GM23338 (cell line): ENCODE data around the gene SMTNL1. TPM values are rescaled to one million over a fixed set of nuclear protein-coding genes. Genes with fewer than 3 reads are reported as not detected.

Source experiments
- ATAC-seq: fragments of 200-7000 bp; cut with Tn5 transposase; 3 replicates; pipeline ENCODE4 v1.9.1; 2020
- DNase-seq: peaks from one replicate; pipeline ENCODE4 v3.0.0-alpha.2; 2015; ENCODE audit warnings: low spot score
- H2AFZ ChIP-seq: fragments of 200-600 bp; sonication (generic); 2 replicates; pipeline ENCODE4 v1.8.0; 2016; ENCODE audit warnings: antibody characterized with exemption, mild to moderate bottlenecking, moderate library complexity
- H3F3A ChIP-seq: fragments of 200-600 bp; sonication (generic); replicated peaks from 2 replicates; pipeline ENCODE4 v1.8.0; 2017; ENCODE audit warnings: antibody characterized with exemption, mixed run types, low read depth
- H3K27ac ChIP-seq: fragments of 200-600 bp; sonication (generic); 2 replicates; pipeline ENCODE4 v1.6.1; 2016; ENCODE audit warnings: low read depth
- H3K27me3 ChIP-seq: fragments of 200-600 bp; sonication (generic); 2 replicates; pipeline ENCODE4 v1.8.0; 2016; ENCODE audit warnings: mild to moderate bottlenecking, mixed run types, moderate library complexity; ENCODE audit not compliant: insufficient read depth
- H3K36me3 ChIP-seq: fragments of 200-600 bp; sonication (generic); 2 replicates; pipeline ENCODE4 v1.8.0; 2016; ENCODE audit warnings: mild to moderate bottlenecking; ENCODE audit not compliant: insufficient read depth
- H3K4me1 ChIP-seq: fragments of 200-600 bp; sonication (generic); 2 replicates; pipeline ENCODE4 v1.8.0; 2016; ENCODE audit warnings: mild to moderate bottlenecking, moderate library complexity; ENCODE audit not compliant: insufficient read depth
- H3K4me2 ChIP-seq: fragments of 200-600 bp; sonication (generic); 2 replicates; pipeline ENCODE4 v1.7.1; 2017; ENCODE audit warnings: mixed run types
- H3K4me3 ChIP-seq: fragments of 200-600 bp; sonication (generic); 2 replicates; pipeline ENCODE4 v1.6.1; 2016; ENCODE audit warnings: mixed run types
- H3K79me2 ChIP-seq: fragments of 200-600 bp; sonication (generic); replicated peaks from 2 replicates; pipeline ENCODE4 v1.8.0; 2017; ENCODE audit warnings: mild to moderate bottlenecking; ENCODE audit not compliant: insufficient read depth
- H3K9me2 ChIP-seq: fragments of 200-600 bp; sonication (generic); 2 replicates; pipeline ENCODE4 v1.8.0; 2017; ENCODE audit not compliant: insufficient read depth
- H4K20me1 ChIP-seq: fragments of 200-600 bp; sonication (generic); replicated peaks from 2 replicates; pipeline ENCODE4 v1.8.0; 2017; ENCODE audit warnings: mild to moderate bottlenecking; ENCODE audit not compliant: insufficient read depth
- H3K27ac Mint-ChIP-seq: 2 replicates; pipeline ENCODE4 v1.8.0; 2020; ENCODE audit warnings: inconsistent platforms, mild to moderate bottlenecking, moderate library complexity, mixed read lengths
- H3K27me3 Mint-ChIP-seq: 3 replicates; pipeline ENCODE4 v1.8.0; 2022; ENCODE audit warnings: low read depth, mild to moderate bottlenecking, moderate library complexity, mixed read lengths, inconsistent platforms; ENCODE audit not compliant: insufficient read depth, poor library complexity
- H3K36me3 Mint-ChIP-seq: 3 replicates; pipeline ENCODE4 v1.8.0; 2021; ENCODE audit warnings: low read depth, mild to moderate bottlenecking, inconsistent platforms, moderate library complexity, mixed read lengths
- H3K4me1 Mint-ChIP-seq: 3 replicates; pipeline ENCODE4 v1.8.0; 2020; ENCODE audit warnings: mild to moderate bottlenecking, inconsistent platforms, mixed read lengths
- H3K4me3 Mint-ChIP-seq: 3 replicates; pipeline ENCODE4 v1.8.0; 2021; ENCODE audit warnings: moderate library complexity, mild to moderate bottlenecking, inconsistent platforms, mixed read lengths
- H3K9me3 Mint-ChIP-seq: 3 replicates; pipeline ENCODE4 v1.8.0; 2020; ENCODE audit warnings: moderate library complexity, mild to moderate bottlenecking, inconsistent platforms, mixed read lengths
- CREB1 ChIP-seq: fragments of 250-450 bp; sonication (Bioruptor Pico); IDR thresholded peaks from 2 replicates; pipeline ENCODE4 v1.5.0; 2020; ENCODE audit warnings: low read depth, mild to moderate bottlenecking, moderate library complexity
- EZH2 ChIP-seq: fragments of 200-600 bp; sonication (generic); IDR thresholded peaks from one replicate; pipeline ENCODE4 v1.8.0; 2017; ENCODE audit warnings: antibody characterized with exemption, mild to moderate bottlenecking, low read depth; ENCODE audit not compliant: unreplicated experiment
- EZH2phosphoT487 ChIP-seq: fragments of 200-600 bp; sonication (generic); IDR thresholded peaks from one replicate; pipeline ENCODE4 v1.8.1; 2018; ENCODE audit warnings: antibody characterized with exemption; ENCODE audit not compliant: unreplicated experiment
- JUNB ChIP-seq: IDR thresholded peaks from one replicate; pipeline ENCODE4 v1.6.1; 2016; ENCODE audit warnings: antibody characterized with exemption; ENCODE audit not compliant: unreplicated experiment
- NANOG ChIP-seq: IDR thresholded peaks from 2 replicates; pipeline ENCODE4 v1.6.1; 2016; ENCODE audit warnings: antibody characterized with exemption, borderline replicate concordance
- POLR2AphosphoS5 ChIP-seq: IDR thresholded peaks from 2 replicates; pipeline ENCODE4 v1.6.1; 2016; ENCODE audit warnings: antibody characterized with exemption, low read depth
- STAT1 ChIP-seq: IDR thresholded peaks from one replicate; pipeline ENCODE4 v1.6.1; 2016; ENCODE audit warnings: antibody characterized with exemption; ENCODE audit not compliant: unreplicated experiment
- ZNF114 ChIP-seq: fragments of 250-450 bp; sonication (Bioruptor Pico); IDR thresholded peaks from 2 replicates; pipeline ENCODE4 v1.5.0; 2020; ENCODE audit warnings: mild to moderate bottlenecking, moderate library complexity
- ZNF331 ChIP-seq: fragments of 250-450 bp; sonication (Bioruptor Pico); IDR thresholded peaks from 2 replicates; pipeline ENCODE4 v1.5.0; 2020; ENCODE audit warnings: low read depth, mild to moderate bottlenecking, moderate library complexity
- polyA plus RNA-seq: library from polyadenylated mRNA; unstranded; fragments of >200 nt; fragmentation: Nextera tagmentation; extraction: Ambion mirVana; gene quantifications from 2 replicates; pipeline ENCODE4 v1.2.1, GENCODE V29; 2016
- total RNA-seq: library from RNA; depleted of rRNA; stranded (reverse); fragments of >200 nt; shearing (Covaris generic); gene quantifications from 2 replicates; pipeline ENCODE4 v1.2.3, GENCODE V29; 2014
- TF ChIP-seq, protein P1 (sequence below): fragments of 250-450 bp; sonication (Bioruptor Pico); IDR thresholded peaks from 2 replicates; pipeline ENCODE4 v1.5.0; 2020; ENCODE audit warnings: mild to moderate bottlenecking, moderate library complexity
- TF ChIP-seq, protein P2 (sequence below), 2 experiments: fragments of 200-600 bp in 1 of 2; sonication (generic) in 1 of 2; conservative IDR thresholded peaks; 2 replicates each; pipeline versions ENCODE4 v1.5.1 to v1.6.1; 2016 to 2017; ENCODE audit warnings: antibody characterized with exemption in 2 of 2, low read depth in 2 of 2, mild to moderate bottlenecking in 2 of 2, moderate library complexity in 1 of 2
- TF ChIP-seq, protein P3 (sequence below): IDR thresholded peaks from 2 replicates; pipeline ENCODE4 v1.6.1; 2016; ENCODE audit warnings: antibody characterized with exemption

SMTNL1 gene
- total and polyA plus RNA-seq, 2 experiments from 2014 or later = 0.31 to 0.70 TPM

DNA sequence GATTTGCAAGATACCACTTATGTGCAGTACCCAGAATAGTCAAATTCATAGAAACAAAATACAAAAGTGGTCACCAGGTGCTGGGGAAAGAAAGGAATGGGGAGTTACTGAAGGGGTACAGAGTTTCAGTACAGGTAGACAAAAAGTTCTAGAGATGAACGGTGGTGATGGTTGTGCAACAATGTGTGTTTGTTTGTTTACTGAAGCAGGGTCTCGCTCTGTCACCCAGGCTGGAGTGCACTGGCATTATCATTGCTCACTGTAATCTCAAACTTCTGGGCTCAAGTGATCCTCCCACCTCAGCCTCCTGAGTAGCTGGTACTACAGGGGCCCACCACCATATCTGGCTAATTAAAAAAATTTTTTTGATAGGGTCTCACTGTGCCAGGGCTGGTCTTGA lies 18.0 kb downstream of the SMTNL1 start:
- Histone ChIP-seq H3K36me3 (no peaks in the 10 kb centered on the region; the same call in 1 of the 2 replicates), H3K79me2 (no peaks in the 10 kb centered on the region), H3K27me3 (no peaks in the 10 kb centered on the region), H3F3A (no peaks in the 10 kb centered on the region), H3K9me2 (no peaks in the 10 kb centered on the region), H3K4me3 (no peak overlapping the region), H2AFZ (no peak overlapping the region), H3K4me2 (no peak overlapping the region), H3K27ac (no peak overlapping the region), H3K4me1 (no peaks in the 10 kb centered on the region), H4K20me1 (no peaks in the 10 kb centered on the region)
- H3K36me3 Mint-ChIP-seq = peaks cover 70% of the 10 kb centered on the region
- peaks cover 10% of the 10 kb centered on the region; the same call in 2 of the 3 replicates for H3K4me1 Mint-ChIP-seq
- H3K27me3 Mint-ChIP-seq = peaks cover 2% of the 10 kb centered on the region
- H3K27ac Mint-ChIP-seq = no peak overlapping the region
- H3K4me3 Mint-ChIP-seq = no peak overlapping the region
- no peak for ATAC-seq
- H3K9me3 Mint-ChIP-seq = no peaks in the 10 kb centered on the region
- TF ChIP-seq EZH2phosphoT487 = no peak
- no peak for TF ChIP-seq JUNB
- no peak for TF ChIP-seq NANOG
- TF ChIP-seq EZH2 = no peak
- no peak for DNase-seq

DNA sequence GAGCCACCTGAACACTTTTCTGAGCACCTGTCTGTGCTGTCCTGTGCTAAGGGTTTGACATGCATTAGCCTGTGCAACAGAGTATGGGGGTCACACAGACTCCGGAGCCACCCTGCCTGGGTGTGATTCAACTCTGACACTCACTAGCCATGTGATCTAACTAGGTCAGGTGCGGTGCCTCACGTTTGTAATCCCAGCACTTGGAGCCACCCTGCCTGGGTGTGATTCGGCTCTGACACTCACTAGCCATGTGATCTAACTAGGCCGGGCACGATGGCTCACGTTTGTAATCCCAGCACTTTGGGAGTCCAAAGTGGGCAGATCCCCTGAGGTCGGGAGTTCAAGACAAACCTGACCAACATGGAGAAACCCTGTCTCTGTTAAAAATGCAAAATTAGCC lies 18.6 kb downstream of the SMTNL1 start:
- DNase-seq = no peak
- Histone ChIP-seq H2AFZ (no peak overlapping the region), H3K36me3 (no peaks in the 10 kb centered on the region; the same call in 1 of the 2 replicates), H3K9me2 (no peaks in the 10 kb centered on the region), H3K4me3 (no peak overlapping the region), H3K4me2 (no peak overlapping the region), H3K27ac (0 out of 2 replicates have a peak overlapping the region, but pooled peaks have one; percentile 50), H3F3A (no peaks in the 10 kb centered on the region), H3K27me3 (no peaks in the 10 kb centered on the region), H3K79me2 (no peaks in the 10 kb centered on the region), H3K4me1 (no peaks in the 10 kb centered on the region), H4K20me1 (no peaks in the 10 kb centered on the region)
- Mint-ChIP-seq H3K9me3 (no peaks in the 10 kb centered on the region), H3K4me3 (no peak overlapping the region), H3K27ac (no peak overlapping the region), H3K4me1 (peaks cover 11% of the 10 kb centered on the region), H3K36me3 (peaks cover 64% of the 10 kb centered on the region), H3K27me3 (peaks cover 2% of the 10 kb centered on the region)
- ATAC-seq = no peak
- TF ChIP-seq JUNB (no peak), CREB1 (CRISPR knock-in tag) (no peak), STAT1 (no peak), POLR2AphosphoS5 (no peak), ZNF331 (no peak), ZNF114 (CRISPR knock-in tag) (no peak), EZH2phosphoT487 (no peak), EZH2 (no peak), NANOG (no peak)
- TF ChIP-seq, protein P1, sequence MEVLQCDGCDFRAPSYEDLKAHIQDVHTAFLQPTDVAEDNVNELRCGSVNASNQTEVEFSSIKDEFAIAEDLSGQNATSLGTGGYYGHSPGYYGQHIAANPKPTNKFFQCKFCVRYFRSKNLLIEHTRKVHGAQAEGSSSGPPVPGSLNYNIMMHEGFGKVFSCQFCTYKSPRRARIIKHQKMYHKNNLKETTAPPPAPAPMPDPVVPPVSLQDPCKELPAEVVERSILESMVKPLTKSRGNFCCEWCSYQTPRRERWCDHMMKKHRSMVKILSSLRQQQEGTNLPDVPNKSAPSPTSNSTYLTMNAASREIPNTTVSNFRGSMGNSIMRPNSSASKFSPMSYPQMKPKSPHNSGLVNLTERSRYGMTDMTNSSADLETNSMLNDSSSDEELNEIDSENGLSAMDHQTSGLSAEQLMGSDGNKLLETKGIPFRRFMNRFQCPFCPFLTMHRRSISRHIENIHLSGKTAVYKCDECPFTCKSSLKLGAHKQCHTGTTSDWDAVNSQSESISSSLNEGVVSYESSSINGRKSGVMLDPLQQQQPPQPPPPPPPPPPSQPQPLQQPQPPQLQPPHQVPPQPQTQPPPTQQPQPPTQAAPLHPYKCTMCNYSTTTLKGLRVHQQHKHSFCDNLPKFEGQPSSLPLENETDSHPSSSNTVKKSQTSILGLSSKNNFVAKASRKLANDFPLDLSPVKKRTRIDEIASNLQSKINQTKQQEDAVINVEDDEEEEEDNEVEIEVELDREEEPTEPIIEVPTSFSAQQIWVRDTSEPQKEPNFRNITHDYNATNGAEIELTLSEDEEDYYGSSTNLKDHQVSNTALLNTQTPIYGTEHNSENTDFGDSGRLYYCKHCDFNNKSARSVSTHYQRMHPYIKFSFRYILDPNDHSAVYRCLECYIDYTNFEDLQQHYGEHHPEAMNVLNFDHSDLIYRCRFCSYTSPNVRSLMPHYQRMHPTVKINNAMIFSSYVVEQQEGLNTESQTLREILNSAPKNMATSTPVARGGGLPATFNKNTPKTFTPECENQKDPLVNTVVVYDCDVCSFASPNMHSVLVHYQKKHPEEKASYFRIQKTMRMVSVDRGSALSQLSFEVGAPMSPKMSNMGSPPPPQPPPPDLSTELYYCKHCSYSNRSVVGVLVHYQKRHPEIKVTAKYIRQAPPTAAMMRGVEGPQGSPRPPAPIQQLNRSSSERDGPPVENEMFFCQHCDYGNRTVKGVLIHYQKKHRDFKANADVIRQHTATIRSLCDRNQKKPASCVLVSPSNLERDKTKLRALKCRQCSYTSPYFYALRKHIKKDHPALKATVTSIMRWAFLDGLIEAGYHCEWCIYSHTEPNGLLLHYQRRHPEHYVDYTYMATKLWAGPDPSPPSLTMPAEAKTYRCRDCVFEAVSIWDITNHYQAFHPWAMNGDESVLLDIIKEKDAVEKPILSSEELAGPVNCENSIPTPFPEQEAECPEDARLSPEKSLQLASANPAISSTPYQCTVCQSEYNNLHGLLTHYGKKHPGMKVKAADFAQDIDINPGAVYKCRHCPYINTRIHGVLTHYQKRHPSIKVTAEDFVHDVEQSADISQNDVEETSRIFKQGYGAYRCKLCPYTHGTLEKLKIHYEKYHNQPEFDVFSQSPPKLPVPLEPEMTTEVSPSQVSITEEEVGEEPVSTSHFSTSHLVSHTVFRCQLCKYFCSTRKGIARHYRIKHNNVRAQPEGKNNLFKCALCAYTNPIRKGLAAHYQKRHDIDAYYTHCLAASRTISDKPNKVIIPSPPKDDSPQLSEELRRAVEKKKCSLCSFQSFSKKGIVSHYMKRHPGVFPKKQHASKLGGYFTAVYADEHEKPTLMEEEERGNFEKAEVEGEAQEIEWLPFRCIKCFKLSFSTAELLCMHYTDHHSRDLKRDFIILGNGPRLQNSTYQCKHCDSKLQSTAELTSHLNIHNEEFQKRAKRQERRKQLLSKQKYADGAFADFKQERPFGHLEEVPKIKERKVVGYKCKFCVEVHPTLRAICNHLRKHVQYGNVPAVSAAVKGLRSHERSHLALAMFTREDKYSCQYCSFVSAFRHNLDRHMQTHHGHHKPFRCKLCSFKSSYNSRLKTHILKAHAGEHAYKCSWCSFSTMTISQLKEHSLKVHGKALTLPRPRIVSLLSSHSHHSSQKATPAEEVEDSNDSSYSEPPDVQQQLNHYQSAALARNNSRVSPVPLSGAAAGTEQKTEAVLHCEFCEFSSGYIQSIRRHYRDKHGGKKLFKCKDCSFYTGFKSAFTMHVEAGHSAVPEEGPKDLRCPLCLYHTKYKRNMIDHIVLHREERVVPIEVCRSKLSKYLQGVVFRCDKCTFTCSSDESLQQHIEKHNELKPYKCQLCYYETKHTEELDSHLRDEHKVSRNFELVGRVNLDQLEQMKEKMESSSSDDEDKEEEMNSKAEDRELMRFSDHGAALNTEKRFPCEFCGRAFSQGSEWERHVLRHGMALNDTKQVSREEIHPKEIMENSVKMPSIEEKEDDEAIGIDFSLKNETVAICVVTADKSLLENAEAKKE (CRISPR knock-in tag) = no peak
- TF ChIP-seq, protein P2, sequence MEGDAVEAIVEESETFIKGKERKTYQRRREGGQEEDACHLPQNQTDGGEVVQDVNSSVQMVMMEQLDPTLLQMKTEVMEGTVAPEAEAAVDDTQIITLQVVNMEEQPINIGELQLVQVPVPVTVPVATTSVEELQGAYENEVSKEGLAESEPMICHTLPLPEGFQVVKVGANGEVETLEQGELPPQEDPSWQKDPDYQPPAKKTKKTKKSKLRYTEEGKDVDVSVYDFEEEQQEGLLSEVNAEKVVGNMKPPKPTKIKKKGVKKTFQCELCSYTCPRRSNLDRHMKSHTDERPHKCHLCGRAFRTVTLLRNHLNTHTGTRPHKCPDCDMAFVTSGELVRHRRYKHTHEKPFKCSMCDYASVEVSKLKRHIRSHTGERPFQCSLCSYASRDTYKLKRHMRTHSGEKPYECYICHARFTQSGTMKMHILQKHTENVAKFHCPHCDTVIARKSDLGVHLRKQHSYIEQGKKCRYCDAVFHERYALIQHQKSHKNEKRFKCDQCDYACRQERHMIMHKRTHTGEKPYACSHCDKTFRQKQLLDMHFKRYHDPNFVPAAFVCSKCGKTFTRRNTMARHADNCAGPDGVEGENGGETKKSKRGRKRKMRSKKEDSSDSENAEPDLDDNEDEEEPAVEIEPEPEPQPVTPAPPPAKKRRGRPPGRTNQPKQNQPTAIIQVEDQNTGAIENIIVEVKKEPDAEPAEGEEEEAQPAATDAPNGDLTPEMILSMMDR (conservative IDR thresholded peaks at IDR 0.05; ENCODE audit: low read depth in 2 of 2) = no peak
- TF ChIP-seq, protein P3, sequence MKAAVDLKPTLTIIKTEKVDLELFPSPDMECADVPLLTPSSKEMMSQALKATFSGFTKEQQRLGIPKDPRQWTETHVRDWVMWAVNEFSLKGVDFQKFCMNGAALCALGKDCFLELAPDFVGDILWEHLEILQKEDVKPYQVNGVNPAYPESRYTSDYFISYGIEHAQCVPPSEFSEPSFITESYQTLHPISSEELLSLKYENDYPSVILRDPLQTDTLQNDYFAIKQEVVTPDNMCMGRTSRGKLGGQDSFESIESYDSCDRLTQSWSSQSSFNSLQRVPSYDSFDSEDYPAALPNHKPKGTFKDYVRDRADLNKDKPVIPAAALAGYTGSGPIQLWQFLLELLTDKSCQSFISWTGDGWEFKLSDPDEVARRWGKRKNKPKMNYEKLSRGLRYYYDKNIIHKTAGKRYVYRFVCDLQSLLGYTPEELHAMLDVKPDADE = no peak
